H1 (cell line): ENCODE data around the gene DTWD2. TPM values are rescaled to one million over a fixed set of nuclear protein-coding genes. Genes with fewer than 3 reads are reported as not detected.

Experiments
- JUN ChIP-seq: IDR thresholded peaks from 2 replicates; pipeline ENCODE4 v1.6.1; 2011; ENCODE audit warnings: low read depth, mild to moderate bottlenecking, improper control_type of control experiment, low read length
- SIN3A ChIP-seq, 2 experiments: IDR thresholded peaks in 1 of 2; conservative IDR thresholded peaks in 1 of 2; 2 replicates each; pipeline ENCODE4 v1.6.1; 2011 to 2012; ENCODE audit warnings: low read length in 2 of 2, improper control_type of control experiment in 1 of 2, low read depth in 1 of 2, mild to moderate bottlenecking in 1 of 2
- TBP ChIP-seq: IDR thresholded peaks from 2 replicates; pipeline ENCODE4 v1.6.1; 2011; ENCODE audit warnings: low read depth, low read length, improper control_type of control experiment
- polyA plus RNA-seq, 7 experiments: library from polyadenylated mRNA; depleted of rRNA in 3 of 7; stranded (reverse) in 5 of 7; unstranded in 2 of 7; fragments of >200 nt in 5 of 7; fragments of 200-250 nt in 2 of 7; gene quantifications; 1 replicate in 5 of 7; 2 replicates in 1 of 7; 4 replicates in 1 of 7; pipeline versions ENCODE4 v1.2.1 to v1.2.3, GENCODE V29; 2011 to 2013; ENCODE audit warnings: missing spikeins in 2 of 7, mixed read lengths in 2 of 7
- total RNA-seq: library from RNA; stranded (reverse); fragmentation: NEBNext Ultra II Directional; extraction: Animal tissue kit (Norgen Biotek cat#: 25700); gene quantifications from 2 replicates; pipeline ENCODE4 v1.2.1, GENCODE V29; 2021
- TF ChIP-seq, protein P1 (sequence below): fragments of 300-600 bp; sonication (generic); IDR thresholded peaks from 2 replicates; pipeline ENCODE4 v1.7.1; 2012; ENCODE audit warnings: low read length, moderate library complexity, mild to moderate bottlenecking, inconsistent platforms; ENCODE audit not compliant: insufficient replicate concordance

Gene DTWD2
- total and polyA plus RNA-seq, 2 of the 8 experiments (the other 6 are each of a cell fraction or from before 2014, with no cell fraction given) = 4.3 to 17.1 TPM

DNA sequence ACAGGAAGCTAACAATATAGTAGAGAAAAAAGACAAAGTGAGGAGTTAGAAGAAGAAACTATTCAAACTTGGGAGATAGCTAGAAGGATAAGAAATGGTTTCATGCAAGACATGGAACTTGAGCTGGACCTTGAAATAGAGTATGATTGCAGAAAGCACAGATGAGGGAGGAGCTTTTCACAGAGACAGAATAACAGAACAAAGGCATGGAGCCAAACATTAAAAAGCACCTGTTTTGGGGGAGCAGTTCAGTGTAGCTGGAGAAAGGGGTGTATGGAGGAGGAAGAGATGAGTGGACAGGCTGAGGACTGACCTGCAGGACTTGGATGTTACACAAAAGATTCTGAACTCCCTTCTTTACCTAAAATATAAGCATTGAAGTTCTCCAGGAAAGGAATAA lies 25.2 kb downstream of the DTWD2 start (continued):
- TF ChIP-seq, protein P1, sequence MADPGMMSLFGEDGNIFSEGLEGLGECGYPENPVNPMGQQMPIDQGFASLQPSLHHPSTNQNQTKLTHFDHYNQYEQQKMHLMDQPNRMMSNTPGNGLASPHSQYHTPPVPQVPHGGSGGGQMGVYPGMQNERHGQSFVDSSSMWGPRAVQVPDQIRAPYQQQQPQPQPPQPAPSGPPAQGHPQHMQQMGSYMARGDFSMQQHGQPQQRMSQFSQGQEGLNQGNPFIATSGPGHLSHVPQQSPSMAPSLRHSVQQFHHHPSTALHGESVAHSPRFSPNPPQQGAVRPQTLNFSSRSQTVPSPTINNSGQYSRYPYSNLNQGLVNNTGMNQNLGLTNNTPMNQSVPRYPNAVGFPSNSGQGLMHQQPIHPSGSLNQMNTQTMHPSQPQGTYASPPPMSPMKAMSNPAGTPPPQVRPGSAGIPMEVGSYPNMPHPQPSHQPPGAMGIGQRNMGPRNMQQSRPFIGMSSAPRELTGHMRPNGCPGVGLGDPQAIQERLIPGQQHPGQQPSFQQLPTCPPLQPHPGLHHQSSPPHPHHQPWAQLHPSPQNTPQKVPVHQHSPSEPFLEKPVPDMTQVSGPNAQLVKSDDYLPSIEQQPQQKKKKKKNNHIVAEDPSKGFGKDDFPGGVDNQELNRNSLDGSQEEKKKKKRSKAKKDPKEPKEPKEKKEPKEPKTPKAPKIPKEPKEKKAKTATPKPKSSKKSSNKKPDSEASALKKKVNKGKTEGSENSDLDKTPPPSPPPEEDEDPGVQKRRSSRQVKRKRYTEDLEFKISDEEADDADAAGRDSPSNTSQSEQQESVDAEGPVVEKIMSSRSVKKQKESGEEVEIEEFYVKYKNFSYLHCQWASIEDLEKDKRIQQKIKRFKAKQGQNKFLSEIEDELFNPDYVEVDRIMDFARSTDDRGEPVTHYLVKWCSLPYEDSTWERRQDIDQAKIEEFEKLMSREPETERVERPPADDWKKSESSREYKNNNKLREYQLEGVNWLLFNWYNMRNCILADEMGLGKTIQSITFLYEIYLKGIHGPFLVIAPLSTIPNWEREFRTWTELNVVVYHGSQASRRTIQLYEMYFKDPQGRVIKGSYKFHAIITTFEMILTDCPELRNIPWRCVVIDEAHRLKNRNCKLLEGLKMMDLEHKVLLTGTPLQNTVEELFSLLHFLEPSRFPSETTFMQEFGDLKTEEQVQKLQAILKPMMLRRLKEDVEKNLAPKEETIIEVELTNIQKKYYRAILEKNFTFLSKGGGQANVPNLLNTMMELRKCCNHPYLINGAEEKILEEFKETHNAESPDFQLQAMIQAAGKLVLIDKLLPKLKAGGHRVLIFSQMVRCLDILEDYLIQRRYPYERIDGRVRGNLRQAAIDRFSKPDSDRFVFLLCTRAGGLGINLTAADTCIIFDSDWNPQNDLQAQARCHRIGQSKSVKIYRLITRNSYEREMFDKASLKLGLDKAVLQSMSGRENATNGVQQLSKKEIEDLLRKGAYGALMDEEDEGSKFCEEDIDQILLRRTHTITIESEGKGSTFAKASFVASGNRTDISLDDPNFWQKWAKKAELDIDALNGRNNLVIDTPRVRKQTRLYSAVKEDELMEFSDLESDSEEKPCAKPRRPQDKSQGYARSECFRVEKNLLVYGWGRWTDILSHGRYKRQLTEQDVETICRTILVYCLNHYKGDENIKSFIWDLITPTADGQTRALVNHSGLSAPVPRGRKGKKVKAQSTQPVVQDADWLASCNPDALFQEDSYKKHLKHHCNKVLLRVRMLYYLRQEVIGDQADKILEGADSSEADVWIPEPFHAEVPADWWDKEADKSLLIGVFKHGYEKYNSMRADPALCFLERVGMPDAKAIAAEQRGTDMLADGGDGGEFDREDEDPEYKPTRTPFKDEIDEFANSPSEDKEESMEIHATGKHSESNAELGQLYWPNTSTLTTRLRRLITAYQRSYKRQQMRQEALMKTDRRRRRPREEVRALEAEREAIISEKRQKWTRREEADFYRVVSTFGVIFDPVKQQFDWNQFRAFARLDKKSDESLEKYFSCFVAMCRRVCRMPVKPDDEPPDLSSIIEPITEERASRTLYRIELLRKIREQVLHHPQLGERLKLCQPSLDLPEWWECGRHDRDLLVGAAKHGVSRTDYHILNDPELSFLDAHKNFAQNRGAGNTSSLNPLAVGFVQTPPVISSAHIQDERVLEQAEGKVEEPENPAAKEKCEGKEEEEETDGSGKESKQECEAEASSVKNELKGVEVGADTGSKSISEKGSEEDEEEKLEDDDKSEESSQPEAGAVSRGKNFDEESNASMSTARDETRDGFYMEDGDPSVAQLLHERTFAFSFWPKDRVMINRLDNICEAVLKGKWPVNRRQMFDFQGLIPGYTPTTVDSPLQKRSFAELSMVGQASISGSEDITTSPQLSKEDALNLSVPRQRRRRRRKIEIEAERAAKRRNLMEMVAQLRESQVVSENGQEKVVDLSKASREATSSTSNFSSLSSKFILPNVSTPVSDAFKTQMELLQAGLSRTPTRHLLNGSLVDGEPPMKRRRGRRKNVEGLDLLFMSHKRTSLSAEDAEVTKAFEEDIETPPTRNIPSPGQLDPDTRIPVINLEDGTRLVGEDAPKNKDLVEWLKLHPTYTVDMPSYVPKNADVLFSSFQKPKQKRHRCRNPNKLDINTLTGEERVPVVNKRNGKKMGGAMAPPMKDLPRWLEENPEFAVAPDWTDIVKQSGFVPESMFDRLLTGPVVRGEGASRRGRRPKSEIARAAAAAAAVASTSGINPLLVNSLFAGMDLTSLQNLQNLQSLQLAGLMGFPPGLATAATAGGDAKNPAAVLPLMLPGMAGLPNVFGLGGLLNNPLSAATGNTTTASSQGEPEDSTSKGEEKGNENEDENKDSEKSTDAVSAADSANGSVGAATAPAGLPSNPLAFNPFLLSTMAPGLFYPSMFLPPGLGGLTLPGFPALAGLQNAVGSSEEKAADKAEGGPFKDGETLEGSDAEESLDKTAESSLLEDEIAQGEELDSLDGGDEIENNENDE = no peak
- no peak for TF ChIP-seq SIN3A (conservative IDR thresholded peaks at IDR 0.05 in 1 of 2, IDR thresholded peaks at IDR 0.05 in 1 of 2; ENCODE audit: low read depth in 1 of 2, low read length in 2 of 2)
- no peak for TF ChIP-seq TBP
- TF ChIP-seq JUN = no peak
